Hematopoietic multipotent progenitor cell treated with erythropoietin and hydrocortisone succinate and interleukin-3 and kit ligand, for 15 days (in vitro differentiated cells): Measurements from ENCODE around the gene FADS1.
A peak's percentile ranks its signal among the peaks of the same experiment; 100 is the strongest.

Experiments
- DNase-seq: peaks from one replicate; pipeline ENCODE4 v3.0.0-alpha.2; 2015; ENCODE audit warnings: low spot score

Gene FADS1

GRCh38 chr11:61760946-61761345 is 55.9 kb downstream of the FADS1 start:
- DNase-seq, result no peak

GRCh38 chr11:61757213-61757862 is 59.5 kb downstream of the FADS1 start:
- DNase-seq, result no peak

DNA sequence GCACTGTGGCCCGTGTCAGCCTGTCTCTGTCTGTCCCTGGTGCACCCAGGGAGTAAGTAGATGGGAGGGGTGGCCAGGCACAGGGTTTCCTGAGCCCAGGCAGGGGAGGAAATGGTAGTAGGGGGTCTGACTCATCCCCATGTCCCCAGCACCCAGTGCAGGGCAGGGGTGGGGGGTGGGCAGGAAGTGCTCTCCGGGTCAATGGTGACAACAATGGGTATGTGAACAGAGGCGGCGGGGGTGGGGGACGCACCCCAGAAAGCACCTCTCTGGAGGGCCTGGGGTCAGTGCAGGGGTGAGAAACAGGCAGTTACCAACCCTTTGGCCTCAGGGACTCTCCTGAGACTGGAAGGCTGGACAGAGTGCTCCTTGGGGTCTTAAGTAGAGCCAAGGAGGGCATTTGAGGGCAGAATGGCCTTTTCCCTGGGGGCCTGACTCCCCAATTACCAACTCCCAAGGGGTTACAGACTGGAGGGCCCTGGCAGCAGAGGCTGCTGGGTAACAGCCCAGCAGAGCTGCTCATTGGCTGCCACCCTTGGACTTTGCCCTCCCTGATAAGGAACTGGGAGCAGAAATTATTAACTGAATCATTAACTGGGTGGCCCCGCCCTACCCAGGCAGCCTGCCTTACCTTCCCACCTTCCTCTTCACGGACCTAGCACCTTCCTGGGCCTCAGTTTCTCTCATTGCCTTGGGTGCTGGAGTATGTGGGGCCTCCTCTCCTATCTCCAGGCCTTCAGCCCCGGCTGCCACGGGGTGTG is 60.2 kb downstream of the FADS1 start:
- peak; percentile 61 for DNase-seq

DNA sequence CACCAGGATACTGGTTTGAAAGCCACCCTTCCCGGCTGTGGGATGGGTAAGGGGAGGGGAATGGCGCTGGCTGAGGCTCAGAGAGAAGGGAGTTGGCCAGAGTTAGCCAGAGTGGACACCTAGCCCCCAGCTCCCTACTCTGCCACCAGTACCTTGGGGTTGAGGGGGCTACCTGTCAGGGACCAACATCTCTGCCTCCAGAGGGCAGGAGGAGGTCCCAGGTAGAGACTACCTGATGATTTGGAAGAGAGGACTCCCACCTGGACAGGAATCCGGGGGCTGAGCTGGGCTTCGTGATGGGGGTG is 60.7 kb downstream of the FADS1 start:
- DNase-seq, result no peak

GRCh38 chr11:61754534-61755482 is 62.0 kb downstream of the FADS1 start:
- no peak for DNase-seq

DNA sequence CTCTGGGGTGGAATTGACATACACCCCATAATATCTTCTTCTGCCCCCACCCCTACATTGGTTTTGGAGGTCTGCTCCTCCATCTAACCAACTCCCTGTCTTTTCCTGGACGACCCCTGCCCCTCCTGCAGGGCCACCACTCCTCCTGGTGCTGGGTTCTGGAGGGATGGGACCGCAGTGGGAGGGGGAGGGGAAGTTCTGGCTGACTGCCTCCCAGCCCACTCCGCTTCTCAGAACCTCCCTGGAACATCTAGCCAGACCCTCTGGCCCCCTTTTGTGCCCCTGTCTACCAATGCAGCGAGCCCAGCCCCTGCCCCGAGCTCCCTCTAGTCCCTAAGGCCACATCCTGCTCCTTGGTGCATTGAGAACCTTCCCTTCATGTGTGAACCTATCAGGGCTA is 63.1 kb downstream of the FADS1 start:
- no peak for DNase-seq

DNA sequence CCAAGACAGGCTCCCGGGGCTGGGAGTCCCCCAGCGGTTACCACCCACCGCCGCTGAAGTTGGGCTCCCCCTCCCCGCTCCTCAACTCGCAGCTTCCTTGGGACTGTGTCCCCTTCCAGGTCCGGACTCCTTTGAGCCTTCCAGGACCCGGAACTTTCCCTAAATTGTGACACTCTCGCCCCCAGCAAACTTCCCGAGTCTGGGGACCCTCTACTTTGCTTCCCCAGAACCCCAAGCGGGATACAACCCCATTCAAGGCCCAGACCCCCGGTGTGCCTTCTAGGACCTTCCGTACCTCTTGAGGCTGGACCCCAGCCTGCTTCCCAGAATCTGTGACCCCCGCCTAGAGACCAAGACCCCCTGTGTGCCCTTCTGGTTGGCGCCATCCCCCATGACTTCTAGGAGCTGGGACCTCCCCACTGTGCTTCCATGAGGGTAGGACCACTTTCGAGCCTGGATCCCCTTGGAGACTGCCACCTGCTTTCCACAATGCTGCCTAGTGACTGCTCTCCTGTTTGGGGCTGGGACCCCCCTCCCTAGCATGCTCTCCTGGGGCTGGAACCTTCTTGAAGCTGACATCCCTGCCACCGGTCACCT is 63.8 kb downstream of the FADS1 start:
- no peak for DNase-seq

- peak; percentile 34 for DNase-seq
Measured at GRCh38 chr11:61752117-61752924, 64.5 kb downstream of the FADS1 start, which contains the start of gene MYRF. MYRF (plus strand) TSS chr11:61752636; CDS start chr11:61752745, 109 bp downstream.

DNA sequence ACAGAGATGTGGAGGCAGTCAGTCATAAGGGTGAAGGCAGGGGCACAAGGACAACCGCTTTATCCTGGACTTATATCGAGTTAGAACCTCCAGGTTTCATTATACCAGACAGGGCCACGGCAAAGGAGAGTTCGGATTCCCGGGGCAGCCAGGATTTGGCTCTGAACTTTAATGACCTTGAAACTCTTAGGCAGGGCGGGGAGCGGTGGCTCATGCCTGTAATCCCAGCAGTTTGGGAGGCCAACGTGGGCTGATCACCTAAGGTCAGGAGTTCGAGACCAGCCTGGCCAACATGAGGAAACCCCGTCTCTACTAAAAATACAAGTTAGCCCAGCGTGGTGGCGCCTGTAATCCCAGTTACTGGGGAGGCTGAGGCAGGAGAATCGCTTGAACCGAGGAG is 65.4 kb downstream of the FADS1 start:
- DNase-seq, result no peak

- DNase-seq, result no peak
Measured at GRCh38 chr11:61750631-61751273, 66.1 kb downstream of the FADS1 start.
